ENCODE measurements around the gene AURKAIP1.

DNA sequence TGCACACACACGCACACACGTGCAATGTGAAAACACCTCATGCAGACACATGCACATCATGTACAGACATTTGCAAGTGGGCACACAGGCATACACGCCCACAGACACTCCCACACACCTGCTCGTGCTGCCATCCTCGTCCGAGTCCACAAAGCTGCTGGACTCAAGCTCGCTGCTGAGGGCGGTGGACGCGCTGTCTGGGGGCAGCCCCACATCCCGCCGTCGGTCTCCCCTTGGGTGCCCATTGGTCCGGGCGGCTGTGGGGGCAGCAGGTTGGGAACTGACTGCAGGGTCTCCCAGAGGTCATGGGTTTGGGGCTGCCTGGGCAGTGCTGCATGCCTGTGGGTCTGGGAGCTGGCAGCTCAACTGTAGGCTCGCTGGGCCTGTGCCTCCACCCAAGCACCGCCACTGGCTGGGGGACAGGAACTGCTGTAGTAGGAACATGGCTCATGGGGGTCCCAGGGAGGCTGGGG, 33.4 kb downstream of the AURKAIP1 start:
- TF ChIP-seq, protein P1, sequence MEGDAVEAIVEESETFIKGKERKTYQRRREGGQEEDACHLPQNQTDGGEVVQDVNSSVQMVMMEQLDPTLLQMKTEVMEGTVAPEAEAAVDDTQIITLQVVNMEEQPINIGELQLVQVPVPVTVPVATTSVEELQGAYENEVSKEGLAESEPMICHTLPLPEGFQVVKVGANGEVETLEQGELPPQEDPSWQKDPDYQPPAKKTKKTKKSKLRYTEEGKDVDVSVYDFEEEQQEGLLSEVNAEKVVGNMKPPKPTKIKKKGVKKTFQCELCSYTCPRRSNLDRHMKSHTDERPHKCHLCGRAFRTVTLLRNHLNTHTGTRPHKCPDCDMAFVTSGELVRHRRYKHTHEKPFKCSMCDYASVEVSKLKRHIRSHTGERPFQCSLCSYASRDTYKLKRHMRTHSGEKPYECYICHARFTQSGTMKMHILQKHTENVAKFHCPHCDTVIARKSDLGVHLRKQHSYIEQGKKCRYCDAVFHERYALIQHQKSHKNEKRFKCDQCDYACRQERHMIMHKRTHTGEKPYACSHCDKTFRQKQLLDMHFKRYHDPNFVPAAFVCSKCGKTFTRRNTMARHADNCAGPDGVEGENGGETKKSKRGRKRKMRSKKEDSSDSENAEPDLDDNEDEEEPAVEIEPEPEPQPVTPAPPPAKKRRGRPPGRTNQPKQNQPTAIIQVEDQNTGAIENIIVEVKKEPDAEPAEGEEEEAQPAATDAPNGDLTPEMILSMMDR (conservative IDR thresholded peaks at IDR 0.05; ENCODE audit: low read depth, low read length) = no peak
- TF ChIP-seq EZH2 (IDR thresholded peaks at IDR 0.05; ENCODE audit: low read length, unreplicated experiment) (no peak), EZH2phosphoT487 (IDR thresholded peaks at IDR 0.05; ENCODE audit: borderline replicate concordance, low read length) (no peak)
